Activated naive CD4-positive, alpha-beta T cell treated with anti-CD3 and anti-CD28 coated beads, Interleukin-2, amount 50 U/mL, for 24 hours (primary cell): ENCODE results near the gene SH3RF3.

Source experiments
- H3K27ac Mint-ChIP-seq: one replicate; pipeline ENCODE4 v1.8.0; 2021; ENCODE audit warnings: mild to moderate bottlenecking, mixed read lengths
- H3K27me3 Mint-ChIP-seq: one replicate; pipeline ENCODE4 v1.8.0; 2021; ENCODE audit warnings: mixed read lengths
- H3K36me3 Mint-ChIP-seq: one replicate; pipeline ENCODE4 v1.8.0; 2021; ENCODE audit warnings: mixed read lengths
- H3K4me1 Mint-ChIP-seq: one replicate; pipeline ENCODE4 v1.8.0; 2021; ENCODE audit warnings: mixed read lengths
- H3K4me3 Mint-ChIP-seq: one replicate; pipeline ENCODE4 v1.8.0; 2021; ENCODE audit warnings: mild to moderate bottlenecking, mixed read lengths
- H3K9me3 Mint-ChIP-seq: one replicate; pipeline ENCODE4 v1.8.0; 2021; ENCODE audit warnings: mixed read lengths

Gene SH3RF3

DNA sequence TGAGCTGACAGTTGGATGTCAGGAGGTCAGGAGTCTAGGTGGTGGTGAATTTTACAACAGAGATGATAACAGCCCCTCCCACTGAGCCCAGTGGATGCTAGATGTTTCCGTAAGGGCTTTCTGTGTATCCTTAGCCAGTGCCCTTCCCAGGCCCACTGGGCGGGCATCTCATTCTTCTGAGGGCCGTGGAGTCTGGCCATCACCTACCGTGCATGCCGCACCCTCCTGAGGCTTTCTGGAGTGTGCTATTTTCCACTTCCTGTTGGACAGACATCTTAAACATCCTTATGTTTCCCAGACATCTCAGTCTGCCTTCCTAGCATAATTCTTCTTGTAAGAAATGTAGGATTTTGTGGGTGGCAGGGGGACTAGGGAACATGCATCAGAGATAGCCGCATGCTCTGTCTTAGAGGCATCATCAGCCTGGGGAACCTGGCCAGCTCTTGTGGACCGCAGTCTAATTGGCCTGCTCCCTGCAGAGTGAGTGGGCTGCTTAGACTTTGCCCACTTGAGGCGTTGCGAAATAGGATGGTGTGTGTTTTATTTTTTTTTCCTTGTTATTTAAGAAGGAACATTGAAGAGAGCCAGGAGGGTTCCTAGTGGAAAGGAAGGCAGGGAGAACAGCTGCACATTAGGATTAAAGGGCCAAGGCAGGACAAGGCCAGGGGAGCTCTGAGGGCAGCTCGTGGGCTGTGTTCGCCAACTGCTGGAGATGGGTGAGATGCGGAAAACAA is 135.8 kb downstream of the SH3RF3 start:
- Mint-ChIP-seq H3K27ac (no peak overlapping the region), H3K27me3 (no peaks in the 10 kb centered on the region), H3K9me3 (no peaks in the 10 kb centered on the region), H3K4me1 (peaks cover 9% of the 10 kb centered on the region), H3K36me3 (no peaks in the 10 kb centered on the region), H3K4me3 (no peak overlapping the region)

DNA sequence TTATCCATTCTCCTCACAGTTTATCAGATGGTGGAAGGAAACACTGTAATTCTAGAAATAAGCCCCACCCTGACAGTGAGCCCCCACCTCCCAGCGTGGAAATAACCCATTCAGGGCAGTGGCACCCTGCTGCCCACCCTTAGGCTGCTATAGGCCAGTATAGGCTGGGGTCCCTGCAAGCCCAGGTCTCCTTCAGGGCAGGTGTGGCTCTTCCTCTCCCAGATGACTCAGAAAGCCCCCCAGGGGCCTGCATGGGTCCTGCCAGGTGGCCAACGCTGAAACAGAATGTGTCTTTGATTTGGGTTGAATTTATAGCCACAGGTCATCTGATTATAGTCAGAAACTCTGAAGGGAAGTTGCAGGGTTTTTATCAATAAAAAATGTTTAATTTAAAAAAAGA is 136.4 kb downstream of the SH3RF3 start:
- H3K27me3 Mint-ChIP-seq, result no peaks in the 10 kb centered on the region
- H3K4me3 Mint-ChIP-seq, result no peak overlapping the region
- H3K4me1 Mint-ChIP-seq, result peaks cover 3% of the 10 kb centered on the region
- no peaks in the 10 kb centered on the region for H3K36me3 Mint-ChIP-seq
- no peak overlapping the region for H3K27ac Mint-ChIP-seq
- no peaks in the 10 kb centered on the region for H3K9me3 Mint-ChIP-seq

DNA sequence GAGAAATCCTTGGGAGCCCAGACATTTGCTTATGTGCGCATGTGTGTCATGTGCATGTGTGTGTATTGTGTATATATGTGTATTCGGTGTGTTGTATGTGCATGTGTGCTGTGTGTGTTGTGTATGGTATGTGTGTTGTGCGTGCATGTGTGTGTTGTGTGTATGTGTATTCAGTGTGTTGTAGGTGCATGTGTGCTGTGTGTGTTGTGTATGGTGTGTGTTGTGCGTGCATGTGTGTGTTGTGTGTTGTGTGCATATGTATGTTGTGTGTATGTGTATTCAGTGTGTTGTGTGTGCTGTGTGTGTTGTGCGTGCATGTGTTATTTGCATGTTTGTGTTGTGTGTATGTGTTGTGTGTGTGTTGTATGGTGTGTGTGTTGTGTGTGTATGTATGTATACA is 136.9 kb downstream of the SH3RF3 start:
- Mint-ChIP-seq H3K27me3 (no peaks in the 10 kb centered on the region), H3K36me3 (no peaks in the 10 kb centered on the region), H3K9me3 (no peaks in the 10 kb centered on the region), H3K4me1 (no peaks in the 10 kb centered on the region), H3K27ac (no peak overlapping the region), H3K4me3 (no peak overlapping the region)

DNA sequence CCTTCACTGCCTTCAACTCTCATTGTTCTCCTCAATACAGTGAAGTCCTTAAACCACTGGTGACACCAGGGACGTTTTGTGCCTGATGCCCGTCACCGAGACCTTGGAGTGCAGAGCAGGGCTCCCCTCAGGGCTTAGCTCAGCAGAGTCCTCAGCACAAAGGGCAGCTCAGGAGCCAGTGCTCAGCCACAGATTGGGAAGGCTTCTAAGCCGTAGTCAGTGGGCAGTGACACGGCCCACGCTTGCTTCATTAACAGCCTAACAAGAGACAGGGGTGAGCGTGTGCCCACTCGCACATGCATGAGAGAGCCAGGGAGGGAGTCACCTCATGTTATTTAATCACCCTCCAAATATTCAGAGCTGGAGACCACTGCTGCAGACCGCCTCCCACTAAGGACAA is 137.5 kb downstream of the SH3RF3 start:
- Mint-ChIP-seq H3K36me3 (no peaks in the 10 kb centered on the region), H3K27me3 (no peaks in the 10 kb centered on the region), H3K4me1 (no peaks in the 10 kb centered on the region), H3K4me3 (no peak overlapping the region), H3K9me3 (no peaks in the 10 kb centered on the region), H3K27ac (no peak overlapping the region)

DNA sequence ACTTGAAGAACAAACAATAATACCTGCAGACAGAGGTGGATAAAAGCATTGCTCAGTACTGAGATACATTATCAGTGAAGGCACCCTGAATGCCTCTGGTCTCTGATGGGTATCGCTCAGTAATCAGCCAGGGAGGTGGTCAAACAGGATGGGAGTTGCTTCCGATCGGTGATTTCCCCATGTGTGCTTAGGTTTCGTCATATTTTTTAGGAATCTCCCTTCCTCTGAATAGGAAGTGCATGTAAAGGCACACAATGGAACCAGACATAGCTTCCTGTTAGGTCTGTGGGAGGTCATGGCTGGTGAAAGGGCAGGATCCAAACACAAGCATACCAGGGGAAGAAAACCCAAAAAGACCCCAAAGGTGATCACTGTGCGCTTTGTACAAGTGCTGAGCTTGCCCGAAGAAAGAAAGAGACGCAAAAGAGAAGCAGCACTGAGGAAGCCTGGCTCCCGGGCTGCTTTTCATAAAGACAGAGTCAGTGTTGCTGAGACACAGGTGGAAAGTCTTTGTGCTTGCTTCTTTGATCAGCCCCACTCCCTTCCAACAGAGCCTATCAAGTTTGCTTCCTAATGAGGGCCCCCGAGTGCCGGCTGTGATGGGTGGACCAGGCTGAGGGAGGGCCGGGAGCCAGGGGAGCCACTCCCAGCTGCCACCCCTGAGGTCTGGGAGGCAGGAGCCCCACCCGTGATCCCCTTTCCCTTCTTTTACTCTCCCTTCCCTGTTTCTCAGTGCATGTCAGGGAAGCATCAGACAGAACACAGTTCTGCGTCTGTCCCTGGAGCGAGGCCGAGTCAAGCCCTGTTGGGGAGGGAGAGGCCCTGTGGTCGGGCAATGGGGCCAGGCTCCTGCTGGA is 138.2 kb downstream of the SH3RF3 start:
- H3K4me1 Mint-ChIP-seq, result no peaks in the 10 kb centered on the region
- H3K9me3 Mint-ChIP-seq, result no peaks in the 10 kb centered on the region
- H3K27me3 Mint-ChIP-seq, result no peaks in the 10 kb centered on the region
- no peak overlapping the region for H3K27ac Mint-ChIP-seq
- H3K4me3 Mint-ChIP-seq, result no peak overlapping the region
- H3K36me3 Mint-ChIP-seq, result no peaks in the 10 kb centered on the region

DNA sequence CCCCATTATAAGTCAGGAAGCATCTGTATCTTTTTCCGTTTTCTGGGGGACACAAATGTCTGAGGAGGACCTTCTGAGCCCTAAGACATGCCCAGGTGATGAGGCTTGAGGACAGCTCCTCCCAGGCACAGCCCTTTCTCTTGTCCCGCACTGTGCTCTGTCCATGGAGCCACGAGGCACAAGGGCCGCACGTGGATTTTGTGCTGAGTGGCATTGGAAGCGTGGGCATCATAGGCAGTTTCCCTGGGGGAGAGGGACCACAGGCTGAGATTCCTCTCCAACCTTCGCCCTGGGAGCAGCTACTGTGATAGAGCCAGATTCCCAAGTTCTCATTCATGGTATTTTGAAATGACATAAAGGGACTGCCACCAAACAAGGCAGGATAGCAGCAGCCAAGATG is 139.9 kb downstream of the SH3RF3 start:
- no peak overlapping the region for H3K4me3 Mint-ChIP-seq
- no peaks in the 10 kb centered on the region for H3K4me1 Mint-ChIP-seq
- H3K27me3 Mint-ChIP-seq, result no peaks in the 10 kb centered on the region
- H3K27ac Mint-ChIP-seq, result no peak overlapping the region
- H3K36me3 Mint-ChIP-seq, result no peaks in the 10 kb centered on the region
- H3K9me3 Mint-ChIP-seq, result no peaks in the 10 kb centered on the region

DNA sequence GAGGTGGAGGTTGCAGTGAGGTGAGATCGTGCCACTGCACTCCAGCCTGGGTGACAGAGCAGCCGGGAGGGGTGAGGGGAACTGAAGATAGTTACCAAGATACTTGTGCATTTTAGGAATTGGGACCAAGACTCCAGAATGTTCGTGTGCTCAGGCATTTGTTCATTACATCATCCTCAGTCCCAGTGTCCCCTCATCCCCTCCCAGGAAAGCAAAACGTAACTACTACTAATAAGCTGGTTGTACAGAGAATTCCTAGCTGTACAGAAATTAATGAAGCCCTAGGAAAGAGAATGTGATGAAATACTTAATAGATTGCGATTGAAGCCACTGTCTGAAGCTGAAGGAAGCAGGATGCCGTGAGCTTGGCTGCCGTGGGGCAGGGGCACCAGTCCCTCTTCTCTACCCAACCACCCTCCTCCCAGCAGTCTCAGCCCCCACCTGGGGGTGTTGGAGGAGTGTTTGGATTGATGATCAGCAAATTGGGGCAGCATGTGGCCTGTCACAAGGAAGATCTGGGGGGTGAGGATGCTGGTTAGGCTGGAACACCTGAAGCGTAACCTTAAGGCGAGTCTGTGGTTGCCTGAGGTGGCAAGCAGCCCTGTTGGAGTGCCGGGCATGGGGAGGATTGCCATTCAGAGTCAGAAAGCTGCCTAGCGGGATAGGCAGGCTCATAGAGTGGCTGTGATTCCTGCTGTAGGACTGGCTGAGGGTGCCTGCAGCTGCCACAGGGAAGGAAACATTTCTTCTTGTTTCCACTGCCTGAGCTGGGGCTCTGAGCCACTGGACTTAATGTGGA is 140.9 kb downstream of the SH3RF3 start:
- Mint-ChIP-seq H3K27ac (no peak overlapping the region), H3K27me3 (no peaks in the 10 kb centered on the region)

DNA sequence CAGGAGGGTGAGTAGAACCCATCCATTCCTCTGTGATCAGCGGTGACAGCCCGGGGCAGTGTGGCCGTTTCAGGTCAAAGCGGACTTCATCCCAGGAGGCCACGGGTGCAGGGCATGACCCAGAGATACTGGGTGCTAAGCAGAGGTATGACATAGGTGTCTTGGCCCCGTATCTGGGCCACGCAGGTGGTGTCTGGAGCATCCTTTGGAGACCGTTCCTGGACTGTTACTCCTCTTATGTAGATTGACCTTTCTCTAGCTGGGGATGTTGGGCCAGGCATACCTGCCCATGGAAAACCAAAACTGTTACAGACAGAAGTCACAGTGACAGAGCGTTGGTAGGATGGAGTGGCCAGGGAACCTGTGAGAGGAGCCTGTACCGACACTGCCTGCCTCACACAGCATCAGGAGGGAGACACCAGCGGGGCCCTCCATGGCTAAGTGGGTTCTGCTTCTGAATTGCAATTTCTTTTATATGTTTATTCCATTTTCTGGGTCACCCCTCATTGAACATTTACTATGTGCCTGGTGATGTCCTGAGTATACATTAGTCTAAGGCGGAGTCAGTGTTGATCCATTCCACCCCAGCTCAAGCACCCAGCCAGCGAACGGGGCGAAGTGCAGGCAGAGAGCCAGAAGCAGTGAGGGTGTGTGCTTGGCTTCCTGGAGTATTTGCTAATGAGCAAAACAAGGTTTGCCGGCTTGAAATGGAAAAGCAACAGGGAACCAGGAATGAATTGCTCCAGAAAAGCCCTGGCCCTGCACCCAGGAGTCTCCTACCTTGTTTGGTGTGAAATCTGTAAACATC is 141.7 kb downstream of the SH3RF3 start:
- no peak overlapping the region for H3K27ac Mint-ChIP-seq
- H3K4me3 Mint-ChIP-seq, result no peak overlapping the region
- H3K36me3 Mint-ChIP-seq, result no peaks in the 10 kb centered on the region
- no peaks in the 10 kb centered on the region for H3K9me3 Mint-ChIP-seq
- H3K4me1 Mint-ChIP-seq, result peaks cover 5% of the 10 kb centered on the region
- no peaks in the 10 kb centered on the region for H3K27me3 Mint-ChIP-seq

More for the DNA sequence above, 140.9 kb downstream of the SH3RF3 start:
- Mint-ChIP-seq H3K4me3 (no peak overlapping the region), H3K4me1 (peaks cover 5% of the 10 kb centered on the region), H3K9me3 (no peaks in the 10 kb centered on the region), H3K36me3 (no peaks in the 10 kb centered on the region)

DNA sequence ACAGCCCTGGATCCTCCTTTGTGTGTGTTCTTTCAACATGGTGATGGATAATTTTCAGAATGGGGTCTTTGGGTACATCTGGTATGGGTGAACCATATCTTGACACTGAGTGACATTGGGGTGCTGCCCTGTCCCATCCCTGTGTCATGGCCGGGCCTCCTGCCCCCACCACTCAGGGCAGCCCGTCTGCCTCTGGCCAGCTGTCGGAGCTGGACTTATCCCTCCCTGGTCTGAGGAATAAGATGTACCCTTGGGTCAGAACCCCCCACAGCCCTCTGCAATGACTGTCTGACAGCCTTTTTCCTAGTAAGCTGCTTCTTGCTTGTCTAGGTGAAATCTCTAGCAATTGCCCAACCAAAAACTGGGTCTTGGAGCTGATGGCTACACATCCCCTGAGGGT is 142.9 kb downstream of the SH3RF3 start:
- Mint-ChIP-seq H3K4me1 (peaks cover 5% of the 10 kb centered on the region), H3K4me3 (no peak overlapping the region), H3K9me3 (no peaks in the 10 kb centered on the region), H3K36me3 (no peaks in the 10 kb centered on the region), H3K27ac (no peak overlapping the region), H3K27me3 (no peaks in the 10 kb centered on the region)

DNA sequence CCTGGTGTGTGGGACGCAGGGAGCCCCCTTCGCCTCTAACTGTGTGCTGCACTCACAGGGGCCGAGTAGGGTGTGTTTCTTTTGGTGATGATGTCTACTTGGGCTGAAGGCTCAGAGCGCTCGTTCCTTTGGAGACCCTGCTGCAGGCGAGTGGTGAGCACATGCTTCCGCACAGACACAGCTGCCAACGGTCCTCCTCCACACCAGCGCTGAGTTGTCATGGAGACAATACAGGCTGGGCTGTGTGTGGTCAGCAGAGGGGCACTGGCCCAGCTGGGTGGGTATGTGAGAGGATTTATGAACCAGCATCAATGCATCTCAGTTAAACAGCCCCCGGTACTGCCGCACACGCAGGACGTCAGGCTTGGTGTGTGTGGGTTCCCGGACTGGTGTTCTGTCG is 143.5 kb downstream of the SH3RF3 start:
- Mint-ChIP-seq H3K9me3 (no peaks in the 10 kb centered on the region), H3K4me1 (peaks cover 8% of the 10 kb centered on the region), H3K27me3 (no peaks in the 10 kb centered on the region), H3K4me3 (no peak overlapping the region), H3K27ac (no peak overlapping the region), H3K36me3 (no peaks in the 10 kb centered on the region)

DNA sequence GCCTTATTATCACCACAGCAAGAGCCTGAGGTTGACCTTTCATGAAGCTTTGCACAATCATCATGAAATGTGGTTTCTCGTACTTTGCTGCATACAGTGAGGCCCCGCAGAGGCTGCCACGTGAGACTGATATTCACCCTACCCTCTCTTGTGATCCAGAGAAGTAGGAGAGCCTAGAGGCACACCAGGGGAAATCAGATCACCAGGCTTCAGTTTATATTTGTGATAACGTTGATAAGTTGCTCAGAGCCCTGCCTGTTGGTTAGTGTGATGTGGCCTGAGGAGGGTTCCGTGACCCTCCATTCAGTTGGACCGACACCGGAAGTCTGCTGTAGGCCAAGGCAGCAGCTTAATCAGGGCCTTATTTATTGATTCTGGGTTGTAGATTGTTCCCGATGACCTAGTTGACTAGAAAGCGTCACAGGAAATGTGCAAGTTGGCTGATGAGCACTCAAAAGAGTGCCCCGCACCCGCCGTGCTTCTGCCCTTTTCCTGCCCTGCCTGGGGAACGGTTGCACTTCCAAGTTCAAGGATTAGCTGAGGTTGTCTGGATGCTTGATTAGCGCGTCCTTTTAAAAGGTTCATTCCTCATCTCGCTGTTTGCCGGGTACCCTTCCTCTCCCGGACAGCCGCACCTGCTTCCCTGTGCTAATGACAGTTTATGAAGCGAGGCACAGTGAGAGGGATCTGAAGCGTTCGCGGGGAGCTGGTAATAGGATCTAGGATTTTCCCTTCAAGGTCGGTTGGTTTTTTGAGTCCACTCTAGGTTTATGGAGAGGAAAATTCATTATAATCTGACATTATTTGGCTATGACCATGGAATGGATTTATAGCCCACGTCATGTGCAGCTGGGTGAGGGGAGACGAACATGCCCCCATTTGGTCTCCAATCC is 146.4 kb downstream of the SH3RF3 start:
- Mint-ChIP-seq H3K9me3 (no peaks in the 10 kb centered on the region), H3K4me3 (no peak overlapping the region), H3K27ac (no peak overlapping the region), H3K27me3 (no peaks in the 10 kb centered on the region), H3K4me1 (peaks cover 9% of the 10 kb centered on the region), H3K36me3 (no peaks in the 10 kb centered on the region)

DNA sequence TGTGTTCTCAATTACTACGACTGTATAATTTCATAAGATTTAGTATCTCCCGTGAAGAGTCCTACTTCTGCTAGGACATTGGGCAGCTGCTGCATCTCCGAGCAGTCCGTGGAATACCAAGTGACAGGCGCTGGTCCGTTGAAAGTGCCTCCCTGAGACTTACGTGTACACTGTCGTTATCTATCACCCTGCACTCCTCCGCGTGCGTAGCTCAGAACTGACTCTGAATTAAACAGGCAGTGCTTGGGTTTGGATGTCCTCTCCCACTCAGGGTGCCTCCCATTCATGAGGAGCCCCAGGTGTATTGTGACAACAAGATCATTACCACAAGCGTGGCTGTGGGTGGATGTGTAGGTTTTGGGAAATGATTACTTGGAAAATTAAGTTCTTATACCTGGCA is 148.4 kb downstream of the SH3RF3 start:
- Mint-ChIP-seq H3K4me3 (no peak overlapping the region), H3K9me3 (no peaks in the 10 kb centered on the region), H3K27me3 (no peaks in the 10 kb centered on the region), H3K36me3 (no peaks in the 10 kb centered on the region), H3K4me1 (peaks cover 9% of the 10 kb centered on the region), H3K27ac (no peak overlapping the region)

DNA sequence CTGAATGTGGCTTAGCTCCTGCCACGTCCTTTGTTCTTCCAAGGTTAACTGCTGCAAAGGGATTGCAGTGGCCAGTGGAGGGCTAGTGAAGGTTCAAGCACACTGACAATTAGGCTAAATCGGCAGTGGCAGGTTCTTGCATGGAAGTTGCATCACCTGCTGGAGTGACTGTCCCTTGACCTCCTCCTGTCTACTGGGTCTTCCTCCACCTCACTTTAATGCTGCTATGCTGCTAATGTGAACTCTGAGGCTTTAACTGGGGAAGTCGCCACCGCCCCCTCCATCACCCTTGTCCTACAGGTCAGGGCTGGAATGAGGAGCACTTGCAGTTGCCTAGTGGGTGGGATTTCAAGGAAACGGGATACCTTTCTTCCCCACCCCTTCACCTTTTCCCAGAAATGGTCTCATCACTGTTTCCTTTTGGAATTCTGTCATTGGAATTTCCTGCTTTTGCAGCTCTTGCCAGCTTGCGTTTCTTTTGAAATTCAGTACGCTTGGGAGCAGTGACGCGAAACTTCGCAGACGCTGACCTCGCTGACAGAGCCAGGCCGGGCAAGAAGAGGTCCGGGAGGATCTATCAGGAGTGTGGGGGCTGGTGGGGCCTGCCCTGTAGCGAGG is 150.3 kb downstream of the SH3RF3 start:
- H3K4me1 Mint-ChIP-seq, result peaks cover 8% of the 10 kb centered on the region
- H3K36me3 Mint-ChIP-seq, result no peaks in the 10 kb centered on the region
- H3K4me3 Mint-ChIP-seq, result no peak overlapping the region
- H3K9me3 Mint-ChIP-seq, result no peaks in the 10 kb centered on the region
- H3K27ac Mint-ChIP-seq, result no peak overlapping the region
- H3K27me3 Mint-ChIP-seq, result no peaks in the 10 kb centered on the region

DNA sequence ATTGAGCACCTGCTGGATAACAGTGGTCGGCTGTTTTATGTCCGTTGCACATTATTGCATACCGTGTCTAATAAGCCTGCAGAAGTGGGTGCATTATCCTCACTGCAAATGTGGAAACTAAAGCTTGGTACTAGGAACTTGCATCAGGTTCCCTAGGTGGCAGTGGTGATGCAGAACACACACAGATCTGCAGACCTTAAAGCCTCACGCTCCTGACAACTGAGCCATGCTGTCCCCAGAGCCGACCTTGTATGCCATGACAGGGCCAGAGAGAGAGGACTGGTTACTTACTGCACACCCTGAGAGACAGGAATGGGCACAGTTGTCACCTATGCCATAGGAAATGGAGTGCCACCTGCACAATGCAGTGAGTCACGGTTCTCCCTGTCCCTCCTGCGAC is 151.8 kb downstream of the SH3RF3 start:
- no peak overlapping the region for H3K4me3 Mint-ChIP-seq
- no peaks in the 10 kb centered on the region for H3K9me3 Mint-ChIP-seq
- H3K27ac Mint-ChIP-seq, result no peak overlapping the region
- H3K4me1 Mint-ChIP-seq, result peaks cover 4% of the 10 kb centered on the region
- no peaks in the 10 kb centered on the region for H3K36me3 Mint-ChIP-seq
- no peaks in the 10 kb centered on the region for H3K27me3 Mint-ChIP-seq
